ENCODE results near the gene PTPN9. TPM values are rescaled to one million over a fixed set of nuclear protein-coding genes. Genes with fewer than 3 reads are reported as not detected.

Gene PTPN9
- 9.3 TPM for total RNA-seq
- long read RNA-seq, full-length matches to known transcripts, result 10 of 13 reads
- long read RNA-seq, partial matches to known transcripts, result 1 of 13 reads
- long read RNA-seq, other reads (novel, unspliced or antisense), result 2 of 13 reads

DNA sequence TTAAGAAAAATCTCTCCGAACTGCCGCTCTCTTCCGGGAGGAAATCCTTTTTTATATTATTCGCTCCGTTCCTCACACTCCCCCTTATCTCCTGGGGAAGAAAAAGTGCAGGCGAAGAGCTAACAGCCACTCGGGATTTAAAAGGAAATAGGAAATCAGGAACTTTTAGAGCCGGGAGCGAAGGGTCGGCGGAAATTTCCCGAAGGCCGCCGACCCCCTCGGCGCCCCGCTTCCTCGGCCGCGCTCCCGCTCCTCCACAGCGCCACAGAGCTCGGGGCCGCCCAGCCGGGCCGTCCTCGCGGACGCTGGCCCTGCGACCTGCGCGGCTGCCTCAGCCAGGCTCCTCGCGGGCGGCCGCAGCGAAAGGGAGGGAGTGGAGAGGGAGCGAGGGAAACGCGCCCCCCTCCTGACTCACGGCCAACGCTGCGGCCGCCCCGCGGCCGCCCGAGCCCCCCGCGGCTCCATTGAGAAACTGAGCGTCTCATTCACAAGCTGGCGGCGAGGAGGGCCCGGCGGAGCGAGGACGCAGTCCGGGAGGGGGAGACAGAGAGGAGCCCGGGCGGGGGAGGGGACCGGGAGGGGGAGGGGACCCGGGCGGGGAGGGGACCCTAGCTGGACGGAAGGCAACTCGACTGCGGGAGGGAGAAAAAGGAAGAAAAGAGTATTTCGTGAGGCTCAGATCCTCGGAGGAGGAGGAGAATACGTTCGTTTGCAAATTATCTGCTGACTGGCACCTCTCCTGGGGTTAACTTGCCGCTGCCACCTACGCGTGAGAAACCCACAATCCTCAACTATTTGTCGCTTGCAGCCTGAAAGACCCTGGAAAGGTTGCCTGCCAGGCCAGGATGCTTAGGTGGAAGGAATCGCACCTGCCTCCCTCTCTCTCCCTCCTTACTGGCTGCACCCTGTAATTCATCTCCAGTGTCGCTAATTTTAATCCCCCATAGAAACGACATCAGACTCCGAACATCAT lies at the start of gene PTPN9:
Gene PTPN9 (minus strand): TSS at position 368 of the 973 bp plus-strand sequence. CDS start 539 bp downstream, outside the sequence.
- intact Hi-C loops (cut with DNase I), result loop anchor here (2.0 to 10.0 kb wide), 4 partner anchors 46 to 127 kb away; partner anchors contain the start of genes SIN3A and SNUPN
- ATAC-seq, result peak; percentile 90
- DNase-seq (ENCODE audit: missing footprints), result peak; percentile 90

DNA sequence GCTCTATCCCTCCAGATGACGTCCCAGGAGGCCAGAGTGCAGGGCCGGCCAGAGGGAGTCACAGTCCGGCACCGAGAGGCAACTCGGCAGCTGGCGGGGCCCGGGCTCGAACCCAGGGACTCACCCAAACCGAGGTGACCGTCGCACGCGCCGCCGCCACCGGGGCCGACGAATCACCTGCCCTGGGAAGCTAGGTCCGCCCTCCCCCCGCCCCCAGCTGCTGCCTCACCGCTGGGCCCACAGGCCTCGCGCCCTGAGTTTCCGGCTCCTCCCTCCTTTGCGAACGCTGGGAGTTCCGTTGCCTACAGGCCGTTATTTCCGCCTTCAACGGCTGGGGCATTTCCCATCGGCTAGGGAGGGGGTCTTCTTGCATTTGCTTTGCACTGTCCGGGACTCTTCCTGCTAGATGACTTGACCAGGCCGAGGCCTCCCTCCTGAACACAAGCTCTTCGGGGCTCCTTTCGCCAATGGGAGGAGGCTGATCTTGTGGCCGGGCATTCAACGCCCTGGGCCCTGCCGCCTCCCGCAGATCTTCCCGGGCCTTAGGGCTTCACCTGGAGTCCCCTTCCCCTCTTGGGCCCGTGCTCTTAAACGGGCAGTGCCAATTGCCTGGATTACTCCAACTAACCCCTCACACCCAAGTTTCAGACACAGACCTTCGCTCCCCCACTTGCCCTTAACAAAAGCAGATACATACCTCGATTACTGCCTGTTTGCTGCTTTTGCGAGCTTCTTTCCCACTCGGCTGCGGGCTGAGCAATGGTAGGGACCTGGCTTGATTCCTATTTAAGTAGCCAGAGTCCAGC lies 46.6 kb upstream of the PTPN9 start, which contains the start of gene SNUPN:
Gene SNUPN (minus strand): TSS at position 184 of the 806 bp plus-strand sequence. CDS start 4,674 bp downstream, outside the sequence.
- intact Hi-C loops (cut with DNase I), result loop anchor here (5.0 kb wide), 3 partner anchors 48 to 258 kb away; partner anchors contain the start of genes MAN2C1, PTPN9 and SIN3A
- DNase-seq (ENCODE audit: missing footprints) (peak; percentile 97), ATAC-seq (peak; percentile 94)

DNA sequence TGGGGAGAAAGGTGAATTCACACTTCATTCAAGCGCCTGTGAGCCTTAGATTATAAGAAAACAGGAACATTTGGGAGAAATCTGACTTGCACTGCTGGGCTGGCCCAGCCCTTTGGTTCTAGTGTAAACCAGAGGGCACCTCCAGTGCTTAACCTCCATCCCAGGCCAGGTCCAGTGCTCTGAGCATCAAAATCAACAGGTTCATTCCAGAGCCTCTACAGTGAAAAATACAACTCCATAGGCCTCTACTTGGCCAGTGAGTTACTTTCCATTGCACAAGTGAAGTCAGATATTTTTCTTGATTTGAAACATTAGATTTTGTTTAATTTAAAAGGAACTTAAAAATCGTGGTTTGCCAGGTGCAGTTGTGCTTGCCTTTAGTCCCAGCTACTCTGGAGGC lies 43.4 kb upstream of the PTPN9 start:
- DNase-seq (ENCODE audit: missing footprints) (no peak), ATAC-seq (no peak)
- intact Hi-C loops (cut with DNase I), result no loop called here

DNA sequence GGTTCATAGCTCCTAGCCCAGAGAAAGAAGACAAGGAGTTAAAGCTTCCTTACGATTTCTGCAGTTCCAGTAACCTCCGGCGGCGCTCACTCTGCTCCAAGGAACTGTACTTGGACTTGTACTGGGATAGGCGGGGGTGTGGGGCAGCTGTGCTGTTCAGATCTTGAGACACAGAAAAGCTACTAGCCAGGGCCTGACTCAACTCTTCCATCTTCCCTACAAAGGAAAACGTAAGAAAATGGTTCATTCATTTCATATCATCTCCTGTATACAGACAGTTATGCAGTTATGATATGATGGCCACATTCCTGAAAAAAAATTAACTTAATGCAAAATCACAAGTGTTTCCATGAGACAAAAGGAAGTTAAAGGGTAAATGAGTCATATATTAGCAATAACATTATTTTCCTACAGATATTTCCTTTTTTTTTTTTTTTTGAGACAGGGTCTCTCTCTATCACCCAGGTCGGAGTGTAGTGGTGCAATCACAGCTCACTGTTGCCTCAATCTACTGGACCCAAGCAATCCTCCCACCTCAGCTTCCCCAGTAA lies 41.8 kb upstream of the PTPN9 start:
- DNase-seq (ENCODE audit: missing footprints), result peak; percentile 89
- peak; percentile 78 for ATAC-seq
- intact Hi-C loops (cut with DNase I), result no loop called here

DNA sequence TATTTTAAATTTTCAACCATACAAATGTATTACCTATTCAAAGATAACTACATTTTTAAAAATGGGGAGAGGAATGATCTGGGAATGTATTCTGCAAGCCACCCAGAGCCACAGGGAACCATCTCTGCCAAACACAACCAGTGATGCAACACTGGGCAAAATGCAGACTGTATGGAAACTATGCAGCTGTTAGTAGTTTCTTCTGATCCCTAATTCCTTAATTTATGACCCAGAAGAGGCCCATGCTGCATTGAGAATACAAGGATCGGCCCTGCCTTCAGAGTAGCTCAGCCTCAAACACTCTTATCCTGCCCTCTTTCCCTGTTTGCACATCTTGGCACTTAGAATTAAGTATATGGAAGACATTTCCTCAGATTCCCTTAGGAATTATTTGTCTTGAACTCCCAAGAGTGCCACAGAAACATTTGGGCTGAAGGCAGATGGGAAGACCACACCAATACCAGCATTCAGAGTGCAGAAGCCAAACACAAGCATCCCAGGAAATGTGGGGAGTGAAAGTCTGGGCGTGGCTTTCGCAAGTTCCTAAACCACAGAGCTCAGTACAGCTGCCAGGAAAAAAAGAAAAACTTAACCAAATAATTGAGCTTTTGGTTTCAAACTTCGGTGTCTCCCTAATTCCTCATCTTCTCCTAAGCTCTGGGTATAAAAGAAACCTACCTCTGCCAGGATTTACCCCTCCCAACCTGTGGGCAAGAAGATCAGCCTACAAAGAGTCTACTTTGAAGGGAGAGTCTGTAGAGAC lies 41.1 kb upstream of the PTPN9 start:
- intact Hi-C loops (cut with DNase I), result no loop called here
- no peak for DNase-seq (ENCODE audit: missing footprints)
- peak; percentile 58 for ATAC-seq

DNA sequence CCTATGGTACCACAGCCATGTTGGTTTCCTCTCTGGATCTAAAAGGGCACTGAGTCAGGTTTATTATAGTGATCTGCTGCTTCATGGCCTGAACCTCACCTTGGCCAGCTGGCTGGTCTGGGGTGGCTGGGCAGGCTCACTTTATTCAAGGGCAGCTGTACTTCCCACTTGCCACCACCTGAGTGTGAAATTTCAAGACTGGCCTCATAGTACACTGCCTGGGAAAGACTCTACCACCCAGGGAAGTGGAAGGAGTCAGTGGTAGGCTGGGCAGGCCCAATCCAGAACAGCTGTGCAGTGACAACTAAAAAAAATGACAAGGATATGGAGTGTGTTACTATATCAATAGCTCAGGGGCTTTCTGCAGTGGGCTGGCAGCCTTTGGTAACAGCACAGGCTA lies 37.7 kb upstream of the PTPN9 start:
- ATAC-seq, result no peak
- intact Hi-C loops (cut with DNase I), result no loop called here
- no peak for DNase-seq (ENCODE audit: missing footprints)

DNA sequence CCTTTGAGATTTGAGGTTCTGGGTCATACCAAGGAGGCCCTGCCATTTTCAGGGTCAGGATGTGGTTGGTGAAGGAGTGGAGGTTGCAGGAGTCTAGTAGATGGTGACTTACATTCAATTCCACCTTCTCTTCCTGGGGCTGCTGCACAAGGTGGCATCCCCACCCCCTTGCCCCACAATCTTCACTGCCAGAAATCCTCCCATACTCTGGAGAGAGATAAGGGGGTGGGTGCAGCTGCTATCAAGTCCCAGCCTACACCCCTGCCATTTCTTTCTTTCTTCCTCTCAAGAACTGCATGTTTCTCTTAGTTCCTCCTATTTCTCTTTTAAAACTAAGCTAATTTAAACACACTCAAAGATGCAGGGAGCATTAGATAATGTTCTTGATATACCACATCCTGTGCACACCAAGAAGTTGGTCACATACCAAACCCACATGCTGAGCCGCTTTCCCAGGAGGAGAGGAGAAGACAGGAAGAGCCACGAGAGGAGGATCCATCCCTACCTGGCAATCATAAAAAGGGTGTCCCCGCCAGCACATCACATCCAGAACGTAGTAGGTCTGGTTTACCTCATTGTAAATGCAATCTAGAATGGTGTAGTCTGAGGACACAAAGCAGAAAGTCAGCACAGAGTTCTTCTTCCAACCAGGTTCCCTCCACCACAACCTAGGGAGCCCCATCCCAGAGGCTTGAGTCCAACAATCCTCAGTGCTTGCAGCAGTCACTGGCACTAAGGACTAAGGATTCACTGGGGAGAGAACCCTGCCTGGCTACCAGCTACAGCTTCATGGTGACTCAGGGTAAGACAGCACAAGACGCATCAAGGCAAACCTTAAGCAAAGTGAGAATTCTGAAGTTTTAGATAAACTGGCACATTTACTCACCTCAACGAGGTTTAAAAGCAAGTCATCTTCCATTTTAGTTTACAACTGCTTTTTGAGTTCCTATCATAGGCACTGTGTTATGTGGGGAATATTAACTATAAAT lies 27.9 kb upstream of the PTPN9 start:
- intact Hi-C loops (cut with DNase I), result no loop called here
- DNase-seq (ENCODE audit: missing footprints), result no peak
- no peak for ATAC-seq

DNA sequence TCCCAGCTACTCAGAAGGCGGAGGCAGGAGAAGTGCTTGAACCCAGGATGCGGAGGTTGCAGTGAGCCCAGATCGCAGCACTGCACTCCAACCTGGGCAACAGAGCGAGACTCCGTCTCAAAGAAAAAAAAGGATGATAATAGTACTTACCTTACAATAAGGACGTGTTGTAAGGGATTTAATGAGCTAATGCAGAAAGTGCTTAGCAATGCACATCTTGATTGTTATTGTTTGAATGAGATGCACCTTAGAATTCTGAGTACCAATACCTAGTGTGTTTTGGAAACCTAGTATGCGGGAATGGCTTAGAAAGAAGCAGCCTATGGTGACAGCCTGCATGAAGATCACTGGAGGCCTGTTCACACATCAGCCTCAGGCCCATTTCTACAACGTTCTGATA lies 26.9 kb upstream of the PTPN9 start:
- no peak for DNase-seq (ENCODE audit: missing footprints)
- no peak for ATAC-seq
- intact Hi-C loops (cut with DNase I), result no loop called here

DNA sequence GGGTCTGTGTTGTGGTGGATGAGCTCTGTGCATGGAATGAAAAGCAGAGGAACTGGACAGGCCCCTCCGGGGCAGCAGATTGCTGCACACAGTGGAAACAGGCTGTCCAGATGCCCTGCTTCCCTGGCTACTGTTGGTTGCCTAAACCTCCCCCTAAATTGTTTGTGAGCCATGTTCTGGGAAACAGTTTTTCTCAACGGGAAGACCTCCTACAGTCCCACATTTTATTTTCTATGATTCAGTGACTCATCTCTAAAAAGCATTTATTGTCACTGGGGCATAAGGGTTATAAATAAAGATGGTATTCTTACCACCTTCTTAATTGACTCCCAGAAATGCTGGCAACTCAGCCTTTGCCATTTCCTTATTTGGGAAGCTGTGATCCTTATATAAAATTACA lies 20.3 kb upstream of the PTPN9 start:
- DNase-seq (ENCODE audit: missing footprints) (no peak), ATAC-seq (no peak)
- intact Hi-C loops (cut with DNase I), result no loop called here

DNA sequence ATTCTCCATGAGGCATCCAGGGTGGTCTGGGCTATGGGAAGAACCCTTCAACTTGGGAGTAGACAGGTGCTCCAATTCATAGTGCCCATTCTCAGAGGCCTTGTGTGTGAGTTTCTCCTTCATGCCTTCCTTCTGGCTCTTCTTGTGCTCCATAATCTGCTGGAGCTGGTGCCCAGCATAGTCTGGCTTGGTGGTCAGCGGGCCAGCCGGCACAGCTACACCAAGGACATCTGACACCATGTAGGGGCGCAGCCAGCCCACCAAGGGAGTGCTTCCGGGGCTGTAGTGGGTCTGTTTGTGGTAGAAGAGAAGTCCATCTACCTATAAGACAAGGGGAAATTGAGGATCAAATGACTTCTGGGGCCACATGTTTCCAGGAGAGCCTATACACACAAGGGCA lies 19.2 kb upstream of the PTPN9 start:
- intact Hi-C loops (cut with DNase I), result no loop called here

DNA sequence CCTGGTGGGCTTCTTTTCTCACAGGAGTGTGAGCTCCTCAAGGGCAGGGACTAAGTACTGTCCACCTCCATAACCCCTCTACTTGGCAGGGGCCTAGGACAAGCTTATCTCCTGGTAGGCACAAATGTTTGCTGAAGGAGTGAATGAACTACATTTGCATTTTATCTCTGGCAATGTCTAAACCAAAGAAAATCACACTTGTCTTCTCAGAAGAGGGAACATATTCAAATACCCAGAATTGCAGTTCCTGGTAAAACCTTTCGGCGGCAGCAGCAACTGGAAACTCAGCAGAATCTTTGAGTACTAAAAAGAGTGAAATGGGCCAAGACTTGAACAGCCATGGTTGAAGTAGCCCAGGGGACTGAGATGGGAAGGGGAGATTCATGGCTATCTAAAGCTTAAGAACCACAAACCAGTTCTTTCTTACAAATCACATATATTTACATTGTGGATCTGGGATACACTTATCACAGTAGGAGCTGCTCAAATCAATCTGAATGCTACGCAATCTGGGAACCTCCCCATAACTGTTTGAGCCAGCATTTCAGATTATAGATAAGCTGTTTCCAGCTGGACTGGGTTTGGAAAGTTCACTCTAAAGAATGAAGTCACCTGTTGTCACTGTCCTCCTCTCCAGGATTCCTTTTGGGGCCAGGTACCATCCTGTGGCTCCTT lies 18.7 kb upstream of the PTPN9 start:
- intact Hi-C loops (cut with DNase I), result no loop called here
- DNase-seq (ENCODE audit: missing footprints) (no peak), ATAC-seq (no peak)

More for the DNA sequence above, 19.2 kb upstream of the PTPN9 start:
- DNase-seq (ENCODE audit: missing footprints) (no peak), ATAC-seq (no peak)

DNA sequence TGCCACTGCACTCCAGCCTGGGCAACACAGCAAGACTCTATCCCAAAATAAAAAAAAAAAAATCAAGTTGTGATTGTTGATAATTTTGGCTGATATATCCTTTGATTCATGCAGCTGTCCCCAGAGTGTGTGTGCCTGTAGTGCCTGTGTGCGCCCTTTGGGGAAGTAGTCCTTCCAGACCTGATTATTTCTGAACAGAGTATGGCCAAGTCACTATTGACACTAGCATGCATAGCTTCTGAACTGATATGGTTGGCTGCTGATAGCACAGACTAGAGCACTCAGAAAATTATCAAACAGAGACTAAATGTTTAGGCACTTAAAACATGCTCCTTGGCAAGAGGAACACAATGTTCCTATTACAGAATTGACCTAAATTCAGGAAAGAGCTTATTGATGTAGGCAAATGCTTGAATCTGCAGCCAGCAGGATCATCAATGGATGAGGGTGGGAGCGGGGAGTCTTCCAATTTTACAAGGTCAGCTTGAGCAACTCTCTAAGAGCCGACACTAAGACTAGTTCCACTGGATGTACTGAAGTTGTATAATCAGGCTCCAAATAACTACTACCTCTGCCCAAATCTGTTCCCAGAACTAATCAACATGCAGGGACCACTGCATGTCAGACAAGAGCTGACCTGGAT lies 17.7 kb upstream of the PTPN9 start:
- DNase-seq (ENCODE audit: missing footprints), result no peak
- ATAC-seq, result no peak
- intact Hi-C loops (cut with DNase I), result no loop called here

DNA sequence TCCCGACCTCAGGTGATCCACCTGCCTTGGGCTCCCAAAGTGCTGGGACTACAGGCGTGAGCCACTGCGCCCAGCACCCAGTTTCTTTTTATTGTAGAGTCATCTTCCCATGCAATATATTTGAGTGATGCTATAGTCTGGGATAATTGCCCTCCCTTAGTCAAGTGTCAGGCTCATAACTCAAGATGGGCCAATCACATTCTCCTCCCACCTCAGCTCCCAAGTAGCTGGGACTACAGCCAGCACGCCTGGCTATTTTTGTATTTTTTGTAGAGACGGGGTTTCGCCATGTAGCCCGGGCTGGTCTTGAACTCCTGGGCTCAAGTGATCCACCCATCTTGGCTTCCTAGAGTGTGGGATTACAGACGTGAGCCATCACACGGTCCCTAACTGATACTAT lies 15.2 kb upstream of the PTPN9 start:
- DNase-seq (ENCODE audit: missing footprints) (no peak), ATAC-seq (peak; percentile 11)
- intact Hi-C loops (cut with DNase I), result no loop called here

DNA sequence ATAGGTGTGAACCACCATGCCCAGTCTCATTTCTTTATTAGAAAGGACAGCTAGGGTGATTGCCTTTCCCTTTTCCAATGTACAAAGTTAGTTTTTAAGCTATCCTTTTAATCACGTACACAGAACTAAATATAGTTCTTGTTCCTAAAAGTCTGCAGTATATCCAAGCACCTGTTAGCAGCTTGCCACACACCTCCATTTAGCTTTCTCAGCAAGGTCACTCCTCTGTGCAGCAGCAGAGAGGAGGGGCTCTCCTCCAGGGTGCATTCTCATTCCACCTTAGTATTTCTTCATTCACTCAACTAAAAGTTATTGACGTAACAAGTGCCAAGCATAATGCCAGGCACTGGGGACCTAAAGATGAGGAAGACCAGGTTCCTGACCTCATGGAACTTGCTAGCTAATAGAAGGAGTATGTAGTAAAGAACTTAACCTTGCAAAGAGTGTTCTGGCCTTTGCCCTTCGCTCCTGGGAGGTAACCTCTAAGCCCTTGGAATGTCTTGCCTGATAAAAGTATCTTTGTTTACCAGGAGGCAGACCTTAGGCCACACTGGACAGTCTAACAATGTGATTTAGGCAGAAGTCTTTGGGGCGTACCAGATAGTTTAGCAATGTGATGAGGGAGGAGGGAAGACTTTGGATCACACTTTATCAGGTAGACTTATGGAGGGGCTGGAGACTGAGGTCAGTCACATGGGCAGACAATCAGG lies 12.7 kb upstream of the PTPN9 start:
- intact Hi-C loops (cut with DNase I), result no loop called here
- ATAC-seq (no peak), DNase-seq (ENCODE audit: missing footprints) (no peak)

DNA sequence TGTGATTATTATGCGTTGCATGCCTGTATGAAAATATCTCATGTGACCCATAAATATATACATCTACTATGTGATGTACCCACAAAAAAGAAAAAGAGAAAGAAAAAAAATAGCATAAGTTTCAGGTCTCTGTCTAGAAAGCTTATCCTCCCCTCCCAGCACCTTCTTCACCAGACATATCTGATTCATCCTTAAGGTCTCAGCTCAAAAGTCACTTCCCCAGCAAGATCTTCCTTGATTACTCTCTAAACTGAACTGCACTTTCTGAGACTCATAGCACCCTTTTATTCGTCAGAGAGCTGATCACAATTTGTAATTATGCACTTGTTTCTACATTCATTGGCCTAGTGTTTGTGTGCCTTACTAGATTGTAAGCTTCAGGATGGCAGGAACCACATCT lies 11.1 kb upstream of the PTPN9 start:
- DNase-seq (ENCODE audit: missing footprints) (no peak), ATAC-seq (no peak)
- intact Hi-C loops (cut with DNase I), result no loop called here

DNA sequence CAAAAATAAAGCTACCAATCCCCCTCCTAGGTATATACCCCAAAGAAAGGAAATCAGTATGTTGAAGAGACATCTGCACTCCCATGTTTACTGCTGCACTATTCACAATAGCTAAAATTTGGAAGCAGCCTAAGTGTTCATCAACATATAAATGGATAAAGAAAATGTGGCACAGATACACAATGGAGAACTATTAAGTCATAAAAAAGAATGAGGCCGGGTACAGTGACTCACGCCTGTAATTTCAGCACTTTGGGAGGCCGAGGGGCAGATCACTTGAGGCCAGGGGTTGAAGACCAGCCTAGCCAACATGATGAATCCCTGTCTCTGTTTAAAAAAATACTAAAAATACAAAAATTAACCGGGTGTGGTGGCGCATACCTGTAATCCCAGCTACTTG lies 10.0 kb upstream of the PTPN9 start:
- no peak for ATAC-seq
- intact Hi-C loops (cut with DNase I), result no loop called here
- no peak for DNase-seq (ENCODE audit: missing footprints)
